Spleen (tissue), 7 donors: ENCODE data around the gene PDE10A.

Experiments
- POLR2AphosphoS5 ChIP-seq, 3 donors: sonication (generic); formaldehyde crosslinking; IDR thresholded peaks; one replicate each; pipeline ENCODE4 v1.5.1; 2017; ENCODE audit warnings: antibody characterized with exemption in 3 of 3
- TF ChIP-seq, protein P1 (sequence below), 11 experiments: fragments of 200-600 bp in 7 of 11; fragments of 450-650 bp in 4 of 11; sonication (generic) in 4 of 11; IDR thresholded peaks in 8 of 11; conservative IDR thresholded peaks in 3 of 11; 1 replicate in 7 of 11; 2 replicates in 4 of 11; pipeline versions ENCODE4 v1.4.0 to v1.8.0; 2016 to 2021; ENCODE audit warnings: antibody characterized with exemption in 11 of 11, inconsistent platforms in 4 of 11, mild to moderate bottlenecking in 1 of 11
- donor health status: DM: no; HTN: no; CAD: no; lungs with moderate emphysema.
- donor health status: DM: no; HTN: no; CAD: no.
- donor health status: DM: no; HTN: no; CAD: no.

DNA sequence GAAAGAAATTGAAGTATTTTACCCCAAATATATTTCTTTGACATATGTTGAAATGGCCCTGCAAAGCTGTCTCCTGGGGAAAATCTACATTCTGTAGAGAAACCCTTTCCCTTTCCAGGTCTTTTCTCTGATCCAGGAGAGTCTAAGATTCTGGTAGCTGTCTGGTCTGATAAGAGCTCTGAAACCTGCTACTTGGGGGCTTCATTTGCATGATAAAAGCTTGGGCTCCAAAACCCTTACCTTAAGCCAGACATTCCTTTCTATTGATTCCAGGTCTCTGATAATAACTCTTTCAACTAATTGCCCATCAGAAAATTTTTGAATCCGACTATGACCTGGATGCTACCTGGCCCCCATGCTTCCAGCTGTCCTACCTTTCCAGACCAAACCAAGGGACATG, 184.5 kb downstream of the PDE10A start:
- TF ChIP-seq, protein P1, sequence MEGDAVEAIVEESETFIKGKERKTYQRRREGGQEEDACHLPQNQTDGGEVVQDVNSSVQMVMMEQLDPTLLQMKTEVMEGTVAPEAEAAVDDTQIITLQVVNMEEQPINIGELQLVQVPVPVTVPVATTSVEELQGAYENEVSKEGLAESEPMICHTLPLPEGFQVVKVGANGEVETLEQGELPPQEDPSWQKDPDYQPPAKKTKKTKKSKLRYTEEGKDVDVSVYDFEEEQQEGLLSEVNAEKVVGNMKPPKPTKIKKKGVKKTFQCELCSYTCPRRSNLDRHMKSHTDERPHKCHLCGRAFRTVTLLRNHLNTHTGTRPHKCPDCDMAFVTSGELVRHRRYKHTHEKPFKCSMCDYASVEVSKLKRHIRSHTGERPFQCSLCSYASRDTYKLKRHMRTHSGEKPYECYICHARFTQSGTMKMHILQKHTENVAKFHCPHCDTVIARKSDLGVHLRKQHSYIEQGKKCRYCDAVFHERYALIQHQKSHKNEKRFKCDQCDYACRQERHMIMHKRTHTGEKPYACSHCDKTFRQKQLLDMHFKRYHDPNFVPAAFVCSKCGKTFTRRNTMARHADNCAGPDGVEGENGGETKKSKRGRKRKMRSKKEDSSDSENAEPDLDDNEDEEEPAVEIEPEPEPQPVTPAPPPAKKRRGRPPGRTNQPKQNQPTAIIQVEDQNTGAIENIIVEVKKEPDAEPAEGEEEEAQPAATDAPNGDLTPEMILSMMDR (IDR thresholded peaks at IDR 0.05 in 8 of 11, conservative IDR thresholded peaks at IDR 0.05 in 3 of 11), result no peak
- no peak for TF ChIP-seq POLR2AphosphoS5 (IDR thresholded peaks at IDR 0.05)
